ENCODE measurements around the gene TMED10.

The TMED10 gene

GRCh38 chr14:75176142-75176820 lies at the start of gene TMED10:
TMED10 (minus strand) TSS chr14:75176612; CDS start chr14:75176579, 33 bp downstream.
- DNase-seq, result peak; percentile 90

- DNase-seq, result no peak
Observed at GRCh38 chr14:75224561-75224960, 48.1 kb upstream of the TMED10 start.

- DNase-seq, result no peak
Observed at GRCh38 chr14:75223664-75224154, 47.3 kb upstream of the TMED10 start.

GRCh38 chr14:75222208-75222701 lies 45.8 kb upstream of the TMED10 start:
- no peak for DNase-seq

- DNase-seq, result no peak
Observed at GRCh38 chr14:75221797-75222196, 45.4 kb upstream of the TMED10 start.

- no peak for DNase-seq
Observed at GRCh38 chr14:75220156-75220555, 43.7 kb upstream of the TMED10 start.

GRCh38 chr14:75217508-75218206 lies 41.2 kb upstream of the TMED10 start:
- DNase-seq, result no peak

GRCh38 chr14:75216427-75217006 lies 40.1 kb upstream of the TMED10 start:
- no peak for DNase-seq

- no peak for DNase-seq
Observed at GRCh38 chr14:75215520-75215919, 39.1 kb upstream of the TMED10 start.

GRCh38 chr14:75214558-75214957 lies 38.1 kb upstream of the TMED10 start:
- no peak for DNase-seq

- DNase-seq, result no peak
Observed at GRCh38 chr14:75213172-75213571, 36.8 kb upstream of the TMED10 start.

- no peak for DNase-seq
Observed at GRCh38 chr14:75208843-75209242, 32.4 kb upstream of the TMED10 start.

GRCh38 chr14:75206190-75206589 lies 29.8 kb upstream of the TMED10 start:
- no peak for DNase-seq

GRCh38 chr14:75205591-75205990 lies 29.2 kb upstream of the TMED10 start:
- DNase-seq, result peak; percentile 16

- DNase-seq, result no peak
Observed at GRCh38 chr14:75204116-75204515, 27.7 kb upstream of the TMED10 start.

GRCh38 chr14:75202657-75203056 lies 26.2 kb upstream of the TMED10 start:
- DNase-seq, result no peak

- no peak for DNase-seq
Observed at GRCh38 chr14:75201087-75201486, 24.7 kb upstream of the TMED10 start.

GRCh38 chr14:75200451-75200850 lies 24.0 kb upstream of the TMED10 start:
- no peak for DNase-seq

- DNase-seq, result no peak
Observed at GRCh38 chr14:75198291-75198933, 22.0 kb upstream of the TMED10 start.

- no peak for DNase-seq
Observed at GRCh38 chr14:75197338-75197737, 20.9 kb upstream of the TMED10 start.

GRCh38 chr14:75196468-75196867 lies 20.1 kb upstream of the TMED10 start:
- DNase-seq, result no peak

GRCh38 chr14:75196064-75196463 lies 19.7 kb upstream of the TMED10 start:
- DNase-seq, result no peak

GRCh38 chr14:75191100-75191499 lies 14.7 kb upstream of the TMED10 start:
- DNase-seq, result no peak
